OCI-LY7 (cell line): ENCODE results near the gene PCNX3. TPM values are rescaled to one million over a fixed set of nuclear protein-coding genes. Genes with fewer than 3 reads are reported as not detected.

Experiments
- BruUV-seq: library from RNA; stranded (reverse); fragments of 400-500 nt; replicated peaks from 2 replicates; lab custom pipeline; 2021; lab: Mats Ljungman, UMichigan
- CTCF ChIA-PET: fragments of 300-600 bp; sonication (Branson Sonifier 250); formaldehyde crosslinking; loops from one replicate; lab custom pipeline; 2022; ENCODE audit warnings: antibody characterized with exemption; ENCODE audit not compliant: unreplicated experiment; lab: Charles Lee
- POLR2A ChIA-PET: fragments of 300-600 bp; sonication (Branson Sonifier 250); formaldehyde crosslinking; loops from one replicate; lab custom pipeline; 2022; ENCODE audit warnings: antibody characterized with exemption; lab: Charles Lee
- DNase-seq: peaks from one replicate; pipeline ENCODE4 v3.0.0-alpha.2; 2015; ENCODE audit warnings: low spot score
- H2AFZ ChIP-seq: fragments of 200-600 bp; sonication (generic), shearing (Covaris generic); 2 replicates; pipeline ENCODE4 v1.6.1; 2014; ENCODE audit warnings: mild to moderate bottlenecking, antibody characterized with exemption, low read length, moderate library complexity
- H3K27ac ChIP-seq: fragments of 200-600 bp; sonication (generic); 2 replicates; pipeline ENCODE4 v1.5.1; 2014; ENCODE audit warnings: mixed run types, low read depth, mild to moderate bottlenecking, moderate library complexity, low read length, inconsistent platforms; ENCODE audit not compliant: poor library complexity, severe bottlenecking
- H3K36me3 ChIP-seq: fragments of 200-600 bp; sonication (generic); 2 replicates; pipeline ENCODE4 v1.6.1; 2014; ENCODE audit warnings: mild to moderate bottlenecking, antibody characterized with exemption, low read length, moderate library complexity, mixed read lengths; ENCODE audit not compliant: insufficient read depth
- H3K4me1 ChIP-seq: fragments of 200-600 bp; sonication (generic); 2 replicates; pipeline ENCODE4 v1.5.1; 2014; ENCODE audit warnings: mild to moderate bottlenecking, low read length; ENCODE audit not compliant: insufficient read depth, poor library complexity, severe bottlenecking
- H3K4me2 ChIP-seq: fragments of 200-600 bp; sonication (generic); 2 replicates; pipeline ENCODE4 v1.6.1; 2014; ENCODE audit warnings: mild to moderate bottlenecking, low read length
- H3K4me3 ChIP-seq: fragments of 200-600 bp; sonication (generic); 2 replicates; pipeline ENCODE4 v1.5.1; 2014; ENCODE audit warnings: mild to moderate bottlenecking, low read depth, low read length; ENCODE audit not compliant: poor library complexity, severe bottlenecking
- H3K79me2 ChIP-seq: fragments of 200-600 bp; sonication (generic); 2 replicates; pipeline ENCODE4 v1.6.1; 2016; ENCODE audit warnings: low read depth, mild to moderate bottlenecking, low read length, moderate library complexity, mixed read lengths; ENCODE audit not compliant: insufficient read depth
- H3K9me2 ChIP-seq: fragments of 200-600 bp; sonication (generic); 2 replicates; pipeline ENCODE4 v1.6.1; 2016; ENCODE audit warnings: mild to moderate bottlenecking, low read length, mixed read lengths; ENCODE audit not compliant: insufficient read depth
- H3K9me3 ChIP-seq: fragments of 200-600 bp; sonication (generic); 2 replicates; pipeline ENCODE4 v1.6.1; 2014; ENCODE audit warnings: mild to moderate bottlenecking, mixed run types, low read length, mixed read lengths
- H4K20me1 ChIP-seq: fragments of 200-600 bp; sonication (generic); 2 replicates; pipeline ENCODE4 v1.6.1; 2014; ENCODE audit warnings: mild to moderate bottlenecking, antibody characterized with exemption, low read length, moderate library complexity, mixed read lengths; ENCODE audit not compliant: insufficient read depth
- CTCF ChIP-seq: fragments of 200-600 bp; sonication (generic); conservative IDR thresholded peaks from 2 replicates; pipeline ENCODE4 v1.5.1; 2014; ENCODE audit warnings: mild to moderate bottlenecking, antibody characterized with exemption, low read length, moderate library complexity, mixed read lengths
- EZH2phosphoT487 ChIP-seq: fragments of 200-600 bp; sonication (generic); IDR thresholded peaks from 2 replicates; pipeline ENCODE4 v1.6.1; 2018; ENCODE audit warnings: low read depth, borderline replicate concordance, mild to moderate bottlenecking, mixed run types, antibody characterized with exemption, low read length, moderate library complexity, mixed read lengths
- intact Hi-C: fragments of 100-400 bp; cut with micrococcal nuclease; formaldehyde crosslinking; loops from one replicate; pipeline ENCODE4 v1.10.0; 2022; ENCODE audit not compliant: unreplicated experiment
- total RNA-seq, 2 experiments: library from RNA; depleted of rRNA in 1 of 2; stranded (reverse); fragments of >200 nt in 1 of 2; shearing (Covaris generic) in 1 of 2; gene quantifications; 2 replicates each; pipeline ENCODE4 v1.2.3, GENCODE V29; 2014 to 2022

PCNX3 gene
- total RNA-seq, 2 experiments from 2014 or later: 36.2 to 66.7 TPM

- Histone ChIP-seq H3K9me3 (no peaks in the 10 kb centered on the region), H3K4me1 (no peaks in the 10 kb centered on the region), H3K27ac (no peak overlapping the region), H2AFZ (no peak overlapping the region), H4K20me1 (no peaks in the 10 kb centered on the region), H3K4me3 (no peak overlapping the region), H3K79me2 (no peaks in the 10 kb centered on the region), H3K4me2 (no peak overlapping the region), H3K9me2 (no peaks in the 10 kb centered on the region), H3K36me3 (peaks cover 93% of the 10 kb centered on the region)
- CTCF ChIA-PET: no interaction called here
- intact Hi-C loops: loop anchor here (5.0 kb wide), 1 partner anchor 82 kb away; no protein-coding TSS in a partner anchor
- BruUV-seq: no TSS peak
- TF ChIP-seq CTCF: no peak
- no peak for TF ChIP-seq EZH2phosphoT487
- POLR2A ChIA-PET: no interaction called here
- no peak for DNase-seq
Observed at GRCh38 chr11:65624931-65625627, 9.5 kb downstream of the PCNX3 start.

- H3K27ac ChIP-seq: no peak overlapping the region
- H3K4me1 ChIP-seq: no peaks in the 10 kb centered on the region
- H4K20me1 ChIP-seq: no peaks in the 10 kb centered on the region
- H2AFZ ChIP-seq: no peak overlapping the region
- peaks cover 93% of the 10 kb centered on the region for H3K36me3 ChIP-seq
- intact Hi-C loops: loop anchor here (1.0 to 5.0 kb wide), 2 partner anchors 37 to 82 kb away; partner anchors contain the start of gene RELA
- H3K4me2 ChIP-seq: no peak overlapping the region
- H3K9me2 ChIP-seq: no peaks in the 10 kb centered on the region
- POLR2A ChIA-PET: no interaction called here
- DNase-seq: peak; percentile 55
- no TSS peak for BruUV-seq
- no peaks in the 10 kb centered on the region for H3K79me2 ChIP-seq
- H3K4me3 ChIP-seq: no peak overlapping the region
- no peak for TF ChIP-seq EZH2phosphoT487
- TF ChIP-seq CTCF: peak; percentile 81
- CTCF ChIA-PET: interaction anchor here (1.2 kb wide), 1 partner anchor 13 kb away, joined by 5 read pairs; no protein-coding TSS in a partner anchor
- H3K9me3 ChIP-seq: no peaks in the 10 kb centered on the region
Observed at GRCh38 chr11:65625628-65626342, 10.2 kb downstream of the PCNX3 start.
